DMS79 treated with DMSO at 0.1 percent for 48 hours (cell line): ENCODE data around the gene CSRP2.

Experiments
- DNase-seq: peaks from one replicate; lab custom pipeline; 2025; lab: John Stamatoyannopoulos, UW

Gene CSRP2

GRCh38 chr12:76863005-76863670 lies 15.7 kb downstream of the CSRP2 start:
- DNase-seq = no peak

GRCh38 chr12:76860256-76860655 lies 18.6 kb downstream of the CSRP2 start:
- DNase-seq = no peak

GRCh38 chr12:76859611-76860010 lies 19.2 kb downstream of the CSRP2 start:
- no peak for DNase-seq

- no peak for DNase-seq
Measured at GRCh38 chr12:76856018-76856644, 22.7 kb downstream of the CSRP2 start.

- DNase-seq = no peak
Measured at GRCh38 chr12:76855271-76855670, 23.5 kb downstream of the CSRP2 start.

- no peak for DNase-seq
Measured at GRCh38 chr12:76852106-76852505, 26.7 kb downstream of the CSRP2 start.

GRCh38 chr12:76848132-76848531 lies 30.7 kb downstream of the CSRP2 start:
- no peak for DNase-seq

- no peak for DNase-seq
Measured at GRCh38 chr12:76847260-76847659, 31.6 kb downstream of the CSRP2 start.

- no peak for DNase-seq
Measured at GRCh38 chr12:76836633-76837032, 42.2 kb downstream of the CSRP2 start.

GRCh38 chr12:76830436-76830835 lies 48.4 kb downstream of the CSRP2 start:
- DNase-seq = no peak

- DNase-seq = no peak
Measured at GRCh38 chr12:76820888-76821482, 57.8 kb downstream of the CSRP2 start.

GRCh38 chr12:76813972-76814371 lies 64.8 kb downstream of the CSRP2 start:
- no peak for DNase-seq

- DNase-seq = no peak
Measured at GRCh38 chr12:76813265-76813664, 65.6 kb downstream of the CSRP2 start.

GRCh38 chr12:76811976-76812375 lies 66.8 kb downstream of the CSRP2 start:
- DNase-seq = no peak

GRCh38 chr12:76810671-76811419 lies 68.0 kb downstream of the CSRP2 start:
- no peak for DNase-seq
